GM18858 (cell line): ENCODE data around the gene CPEB3.
"Not testable (repeated sequence)": the region's sequence is repeated elsewhere in the genome, so short reads cannot be mapped to it uniquely, and the experiment has no call there.

ENCODE experiments used
- ATAC-seq: cut with Tn5 transposase; IDR thresholded peaks from one replicate; pipeline ENCODE4 v1.9.1; 2021; ENCODE audit not compliant: unreplicated experiment

Gene CPEB3

GRCh38 chr10:92047215-92047614 is 243.7 kb downstream of the CPEB3 start:
- no peak for ATAC-seq

- ATAC-seq: no peak
These were observed 245.2 kb downstream of the CPEB3 start for GRCh38 chr10:92045641-92046106.

- no peak for ATAC-seq
These were observed 248.3 kb downstream of the CPEB3 start for GRCh38 chr10:92042541-92042940.

- ATAC-seq: no peak
These were observed 251.9 kb downstream of the CPEB3 start for GRCh38 chr10:92038949-92039348.

- not testable (repeated sequence) for ATAC-seq
These were observed 257.8 kb downstream of the CPEB3 start for GRCh38 chr10:92033070-92033469.

- ATAC-seq: no peak
These were observed 259.3 kb downstream of the CPEB3 start for GRCh38 chr10:92031580-92031979.

- ATAC-seq: no peak
These were observed 263.7 kb downstream of the CPEB3 start for GRCh38 chr10:92027141-92027540.

- not testable (repeated sequence) for ATAC-seq
These were observed 265.5 kb downstream of the CPEB3 start for GRCh38 chr10:92025340-92025739.

- ATAC-seq: no peak
These were observed 266.2 kb downstream of the CPEB3 start for GRCh38 chr10:92024700-92025099.

GRCh38 chr10:92014620-92015019 is 276.3 kb downstream of the CPEB3 start:
- no peak for ATAC-seq

- no peak for ATAC-seq
These were observed 279.2 kb downstream of the CPEB3 start for GRCh38 chr10:92011560-92012214.

- ATAC-seq: no peak
These were observed 280.7 kb downstream of the CPEB3 start for GRCh38 chr10:92010047-92010735.

- no peak for ATAC-seq
These were observed 281.4 kb downstream of the CPEB3 start for GRCh38 chr10:92009445-92009844.

GRCh38 chr10:92005978-92006377 is 284.9 kb downstream of the CPEB3 start:
- no peak for ATAC-seq

- ATAC-seq: no peak
These were observed 287.6 kb downstream of the CPEB3 start for GRCh38 chr10:92003258-92003657.

GRCh38 chr10:92001995-92002394 is 288.9 kb downstream of the CPEB3 start:
- no peak for ATAC-seq

- no peak for ATAC-seq
These were observed 289.3 kb downstream of the CPEB3 start for GRCh38 chr10:92001581-92001980.
